SU-DHL-6 (cell line): ENCODE results near the gene AGBL3.

Experiments
- H2AFZ ChIP-seq: fragments of 200-600 bp; sonication (generic); 2 replicates; pipeline ENCODE4 v1.6.1; 2014; ENCODE audit warnings: low read depth, mild to moderate bottlenecking, moderate library complexity, mixed read lengths, antibody characterized with exemption, low read length; ENCODE audit not compliant: severe bottlenecking
- H3F3A ChIP-seq: fragments of 200-600 bp; shearing (Covaris generic); 2 replicates; pipeline ENCODE4 v1.6.0; 2016; ENCODE audit warnings: antibody characterized with exemption, mild to moderate bottlenecking; ENCODE audit not compliant: insufficient read depth
- H3K27ac ChIP-seq: fragments of 200-600 bp; sonication (generic); 2 replicates; pipeline ENCODE4 v1.5.1; 2016; ENCODE audit warnings: low read depth, mild to moderate bottlenecking, low read length, moderate library complexity, mixed read lengths
- H3K27me3 ChIP-seq: fragments of 200-600 bp; sonication (generic), shearing (Covaris generic); 2 replicates; pipeline ENCODE4 v1.6.0; 2014; ENCODE audit warnings: mild to moderate bottlenecking, low read length
- H3K36me3 ChIP-seq: fragments of 200-600 bp; sonication (generic); 2 replicates; pipeline ENCODE4 v1.6.1; 2014; ENCODE audit warnings: mild to moderate bottlenecking, low read length, mixed read lengths
- H3K4me2 ChIP-seq: fragments of 300-600, 200-600 bp; shearing (Covaris generic), sonication (generic); 2 replicates; pipeline ENCODE4 v1.6.0; 2014; ENCODE audit warnings: low read length, low read depth, mild to moderate bottlenecking; ENCODE audit not compliant: poor library complexity, severe bottlenecking
- H3K4me3 ChIP-seq: fragments of 200-600 bp; sonication (generic); 2 replicates; pipeline ENCODE4 v1.5.1; 2014; ENCODE audit warnings: antibody characterized with exemption, low read length, mild to moderate bottlenecking, mixed read lengths; ENCODE audit not compliant: insufficient read depth, poor library complexity, severe bottlenecking
- H3K79me2 ChIP-seq: fragments of 200-600 bp; sonication (generic); 2 replicates; pipeline ENCODE4 v1.6.1; 2014; ENCODE audit warnings: mild to moderate bottlenecking, low read length, moderate library complexity; ENCODE audit not compliant: insufficient read depth
- H3K9ac ChIP-seq: fragments of 200-600 bp; sonication (generic); 2 replicates; pipeline ENCODE4 v1.7.0; 2014; ENCODE audit warnings: mild to moderate bottlenecking, low read length
- H3K9me2 ChIP-seq: fragments of 200-600 bp; sonication (generic); replicated peaks from 2 replicates; pipeline ENCODE4 v1.6.1; 2014; ENCODE audit warnings: low read length; ENCODE audit not compliant: insufficient read depth
- H3K9me3 ChIP-seq: fragments of 200-600 bp; sonication (generic); 2 replicates; pipeline ENCODE4 v1.6.1; 2014; ENCODE audit warnings: low read length, mixed read lengths; ENCODE audit not compliant: insufficient read depth
- H4K20me1 ChIP-seq: fragments of 200-600 bp; sonication (generic); 2 replicates; pipeline ENCODE4 v1.6.1; 2014; ENCODE audit warnings: low read depth, mild to moderate bottlenecking, antibody characterized with exemption, low read length, moderate library complexity, mixed read lengths
- EZH2phosphoT487 ChIP-seq: fragments of 200-600 bp; sonication (generic), shearing (Covaris generic); conservative IDR thresholded peaks from 2 replicates; pipeline ENCODE4 v1.6.1; 2018; ENCODE audit warnings: mild to moderate bottlenecking, antibody characterized with exemption, low read length, moderate library complexity, mixed read lengths
- TF ChIP-seq, protein P1 (sequence below): fragments of 200-600 bp; sonication (generic); IDR thresholded peaks from one replicate; pipeline ENCODE4 v1.5.1; 2017; ENCODE audit warnings: antibody characterized with exemption, mild to moderate bottlenecking, low read length, moderate library complexity; ENCODE audit not compliant: insufficient read depth, poor library complexity, severe bottlenecking

Gene AGBL3

DNA sequence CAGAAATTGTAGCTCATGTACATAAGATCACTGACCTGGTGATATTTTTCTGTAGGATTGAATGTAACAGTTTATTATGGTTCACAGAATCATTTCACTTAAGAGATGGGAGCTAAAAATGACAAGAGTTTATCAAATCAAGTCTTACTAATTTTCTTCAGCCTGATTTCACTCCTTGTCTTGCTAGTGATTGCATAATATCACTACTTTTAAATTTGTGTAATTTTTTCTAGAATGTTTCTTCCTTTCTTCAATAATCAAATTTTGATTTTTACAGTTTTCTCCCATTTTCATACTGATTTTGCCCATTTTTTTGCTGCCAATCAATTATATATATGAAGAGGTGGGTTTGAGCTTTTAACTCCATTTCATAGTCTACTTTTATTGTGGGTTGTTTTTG is 92.8 kb downstream of the AGBL3 start:
- H3K9ac ChIP-seq, result no peak overlapping the region
- H3K36me3 ChIP-seq, result no peaks in the 10 kb centered on the region
- H3F3A ChIP-seq, result no peaks in the 10 kb centered on the region
- H3K4me2 ChIP-seq, result no peak overlapping the region
- no peaks in the 10 kb centered on the region for H3K27me3 ChIP-seq
- no peaks in the 10 kb centered on the region for H3K79me2 ChIP-seq
- H3K27ac ChIP-seq, result no peak overlapping the region
- no peaks in the 10 kb centered on the region for H3K9me2 ChIP-seq
- no peak overlapping the region for H2AFZ ChIP-seq
- TF ChIP-seq, protein P1, sequence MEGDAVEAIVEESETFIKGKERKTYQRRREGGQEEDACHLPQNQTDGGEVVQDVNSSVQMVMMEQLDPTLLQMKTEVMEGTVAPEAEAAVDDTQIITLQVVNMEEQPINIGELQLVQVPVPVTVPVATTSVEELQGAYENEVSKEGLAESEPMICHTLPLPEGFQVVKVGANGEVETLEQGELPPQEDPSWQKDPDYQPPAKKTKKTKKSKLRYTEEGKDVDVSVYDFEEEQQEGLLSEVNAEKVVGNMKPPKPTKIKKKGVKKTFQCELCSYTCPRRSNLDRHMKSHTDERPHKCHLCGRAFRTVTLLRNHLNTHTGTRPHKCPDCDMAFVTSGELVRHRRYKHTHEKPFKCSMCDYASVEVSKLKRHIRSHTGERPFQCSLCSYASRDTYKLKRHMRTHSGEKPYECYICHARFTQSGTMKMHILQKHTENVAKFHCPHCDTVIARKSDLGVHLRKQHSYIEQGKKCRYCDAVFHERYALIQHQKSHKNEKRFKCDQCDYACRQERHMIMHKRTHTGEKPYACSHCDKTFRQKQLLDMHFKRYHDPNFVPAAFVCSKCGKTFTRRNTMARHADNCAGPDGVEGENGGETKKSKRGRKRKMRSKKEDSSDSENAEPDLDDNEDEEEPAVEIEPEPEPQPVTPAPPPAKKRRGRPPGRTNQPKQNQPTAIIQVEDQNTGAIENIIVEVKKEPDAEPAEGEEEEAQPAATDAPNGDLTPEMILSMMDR, result no peak
- TF ChIP-seq EZH2phosphoT487, result no peak
- no peaks in the 10 kb centered on the region for H4K20me1 ChIP-seq
- no peak overlapping the region for H3K4me3 ChIP-seq
- no peaks in the 10 kb centered on the region for H3K9me3 ChIP-seq

DNA sequence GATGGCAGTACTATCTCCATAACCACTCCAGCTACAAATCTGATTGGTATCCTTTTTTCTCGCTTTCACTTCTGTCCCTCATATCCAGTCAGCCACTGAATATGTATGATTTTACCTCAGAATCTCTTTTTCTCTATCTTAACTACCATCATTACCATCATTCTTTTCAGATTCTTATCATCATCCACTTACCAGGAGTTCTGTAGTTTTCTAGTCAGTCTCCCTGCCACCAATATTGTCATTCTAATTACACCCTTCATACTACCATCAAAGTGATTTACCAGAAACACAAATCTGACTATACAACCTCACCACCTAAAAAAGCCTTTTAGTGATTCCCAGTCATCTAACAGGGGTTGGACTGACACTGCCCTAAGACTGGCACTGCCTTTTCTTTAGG is 96.7 kb downstream of the AGBL3 start:
- Histone ChIP-seq H3K27ac (no peak overlapping the region), H3K79me2 (no peaks in the 10 kb centered on the region), H3K9ac (no peak overlapping the region), H3F3A (no peaks in the 10 kb centered on the region), H3K36me3 (no peaks in the 10 kb centered on the region), H3K9me2 (no peaks in the 10 kb centered on the region), H4K20me1 (no peaks in the 10 kb centered on the region), H2AFZ (no peak overlapping the region), H3K4me3 (no peak overlapping the region), H3K9me3 (no peaks in the 10 kb centered on the region), H3K4me2 (no peak overlapping the region), H3K27me3 (no peaks in the 10 kb centered on the region)
- TF ChIP-seq, protein P1, result no peak
- no peak for TF ChIP-seq EZH2phosphoT487

DNA sequence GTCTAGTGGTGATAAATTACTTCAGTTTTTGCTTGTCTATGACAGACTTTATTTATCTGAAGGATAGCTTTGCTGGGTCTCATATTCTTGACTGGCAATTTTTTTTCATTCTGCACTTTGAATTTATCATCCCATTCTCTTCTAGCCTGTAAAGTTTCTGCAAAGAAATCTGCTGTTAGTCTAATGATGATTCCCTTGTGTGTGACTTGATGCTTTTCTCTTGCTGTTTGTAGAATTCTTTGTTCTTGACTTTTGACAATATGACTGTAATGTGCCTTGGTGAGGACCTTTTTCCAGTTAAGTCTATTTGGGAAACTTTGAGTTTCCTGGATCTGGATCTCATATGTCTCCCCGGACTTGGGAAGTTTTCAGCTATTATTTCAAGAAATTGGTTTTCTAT is 102.3 kb downstream of the AGBL3 start:
- Histone ChIP-seq H3K27me3 (no peaks in the 10 kb centered on the region), H3K79me2 (no peaks in the 10 kb centered on the region), H3F3A (no peaks in the 10 kb centered on the region), H3K9ac (no peak overlapping the region), H3K9me2 (no peaks in the 10 kb centered on the region), H4K20me1 (no peaks in the 10 kb centered on the region), H2AFZ (no peak overlapping the region), H3K9me3 (no peaks in the 10 kb centered on the region), H3K4me2 (no peak overlapping the region), H3K4me3 (no peak overlapping the region), H3K36me3 (no peaks in the 10 kb centered on the region), H3K27ac (no peak overlapping the region)
- TF ChIP-seq EZH2phosphoT487, result no peak
- TF ChIP-seq, protein P1, result no peak
